Large intestine (tissue), 3 donors: ENCODE data around the gene KCNT2. TPM values are rescaled to one million over a fixed set of nuclear protein-coding genes. Genes with fewer than 3 reads are reported as not detected.

Experiments
- DNase-seq, 2 donors: peaks; one replicate each; pipeline versions ENCODE4 v3.0.0 to v3.0.0-alpha.2; 2013
- H3K27ac ChIP-seq: one replicate; pipeline ENCODE4 v1.5.1; 2013; ENCODE audit warnings: low read length
- H3K27me3 ChIP-seq: 2 replicates; pipeline ENCODE4 v1.6.1; 2013; ENCODE audit warnings: low read length; ENCODE audit not compliant: control insufficient read depth, insufficient read depth
- H3K36me3 ChIP-seq: 2 replicates; pipeline ENCODE4 v1.6.1; 2013; ENCODE audit warnings: low read length; ENCODE audit not compliant: control insufficient read depth, insufficient read depth
- H3K4me1 ChIP-seq: one replicate; pipeline ENCODE4 v1.6.1; 2013; ENCODE audit warnings: low read length; ENCODE audit not compliant: control insufficient read depth, insufficient read depth
- H3K4me3 ChIP-seq: one replicate; pipeline ENCODE4 v1.5.1; 2013; ENCODE audit warnings: low read length
- H3K9me3 ChIP-seq: one replicate; pipeline ENCODE4 v1.6.1; 2013; ENCODE audit warnings: mild to moderate bottlenecking, low read depth, low read length, moderate library complexity; ENCODE audit not compliant: control insufficient read depth
- WGBS: methylation state at CpG from one replicate; pipeline ENCODE4 v1.1.5; 2013; ENCODE audit warnings: low lambda C conversion rate; ENCODE audit not compliant: insufficient coverage; 5-methylcytosine and 5-hydroxymethylcytosine counted together
- polyA plus RNA-seq: library from polyadenylated mRNA; unstranded; fragments of 120-200 nt; gene quantifications from one replicate; pipeline ENCODE4 v1.2.1, GENCODE V29; 2013

Gene KCNT2
- polyA plus RNA-seq, 1 donor, result 3.5 TPM

- Histone ChIP-seq H3K4me3 (no peak overlapping the region), H3K4me1 (no peaks in the 10 kb centered on the region), H3K27me3 (no peaks in the 10 kb centered on the region), H3K9me3 (no peaks in the 10 kb centered on the region), H3K27ac (no peak overlapping the region), H3K36me3 (no peaks in the 10 kb centered on the region)
- 67% methylated on average over 1 of the region's 5 CpGs for WGBS
- no peak for DNase-seq
These were observed 180.1 kb downstream of the KCNT2 start for GRCh38 chr1:196427976-196428734.

DNA sequence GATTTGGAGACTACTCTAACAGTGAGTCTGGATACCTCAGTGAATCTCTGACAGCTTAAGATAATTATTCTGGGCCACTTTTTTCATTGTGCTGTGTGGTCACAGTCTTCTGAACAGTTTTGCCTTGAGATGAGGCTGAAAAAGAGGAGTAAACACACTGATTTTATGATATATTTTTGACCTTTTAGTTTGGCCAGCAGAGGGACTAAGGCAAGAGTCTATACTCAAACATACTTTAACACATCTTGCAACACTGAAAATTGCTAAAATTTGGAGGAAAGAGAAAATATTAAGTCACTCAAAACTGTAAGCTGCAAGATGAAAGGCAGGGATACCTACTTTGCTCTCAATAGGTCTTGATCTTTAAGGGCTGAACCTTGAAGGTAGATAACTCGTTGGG is 182.7 kb downstream of the KCNT2 start:
- no peaks in the 10 kb centered on the region for H3K9me3 ChIP-seq
- H3K36me3 ChIP-seq, result no peaks in the 10 kb centered on the region
- no peak for DNase-seq
- no CpG with 5 or more reads among the region's 1 CpG for WGBS
- no peak overlapping the region for H3K27ac ChIP-seq
- no peak overlapping the region for H3K4me3 ChIP-seq
- no peaks in the 10 kb centered on the region for H3K4me1 ChIP-seq
- H3K27me3 ChIP-seq, result no peaks in the 10 kb centered on the region

DNA sequence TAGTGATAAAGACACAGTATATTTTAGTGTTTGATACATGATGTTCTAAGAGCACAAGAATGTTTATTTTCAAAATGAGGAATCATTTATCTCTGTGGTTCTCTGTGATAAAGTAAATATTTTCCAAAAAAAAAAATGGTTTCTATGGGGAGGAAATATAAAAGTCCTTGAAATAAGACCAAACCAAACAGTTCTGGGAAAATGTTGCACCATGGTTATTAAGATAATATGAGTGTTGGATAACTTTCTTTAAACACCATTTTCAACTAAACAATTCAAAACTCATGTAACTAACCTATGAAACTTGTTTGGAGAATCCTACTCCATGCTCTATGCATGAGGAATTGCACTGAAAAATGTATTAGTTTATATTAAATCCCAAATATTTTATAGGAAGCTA is 184.6 kb downstream of the KCNT2 start:
- H3K9me3 ChIP-seq, result no peaks in the 10 kb centered on the region
- H3K36me3 ChIP-seq, result no peaks in the 10 kb centered on the region
- H3K4me1 ChIP-seq, result no peaks in the 10 kb centered on the region
- H3K4me3 ChIP-seq, result no peak overlapping the region
- no peak for DNase-seq
- H3K27me3 ChIP-seq, result no peaks in the 10 kb centered on the region
- H3K27ac ChIP-seq, result no peak overlapping the region

GRCh38 chr1:196418772-196419171 is 189.5 kb downstream of the KCNT2 start:
- no peaks in the 10 kb centered on the region for H3K4me1 ChIP-seq
- no peak overlapping the region for H3K27ac ChIP-seq
- H3K27me3 ChIP-seq, result no peaks in the 10 kb centered on the region
- WGBS, result 100% methylated on average over 1 of the region's 1 CpG
- DNase-seq, result no peak
- H3K9me3 ChIP-seq, result no peaks in the 10 kb centered on the region
- H3K4me3 ChIP-seq, result no peak overlapping the region
- H3K36me3 ChIP-seq, result no peaks in the 10 kb centered on the region

DNA sequence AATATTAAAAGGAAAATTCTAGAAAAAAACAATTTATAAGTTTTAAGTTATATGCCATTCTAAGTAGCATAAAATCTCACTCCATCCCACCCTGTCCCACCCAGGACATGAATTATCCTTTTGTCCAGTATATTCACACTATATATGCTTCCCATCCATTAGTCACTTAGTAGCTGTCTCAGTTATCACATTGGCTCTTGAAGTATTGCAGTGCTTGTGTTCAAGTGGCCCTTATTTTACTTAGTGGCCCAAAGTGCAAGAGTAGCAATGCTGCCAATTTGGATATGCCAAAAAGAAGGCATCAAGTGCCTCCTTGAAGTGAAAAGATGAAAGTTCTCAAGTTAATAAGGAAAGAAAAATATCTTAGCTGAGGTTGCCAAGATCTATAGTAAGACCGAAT is 192.3 kb downstream of the KCNT2 start:
- WGBS, result 100% methylated on average over 1 of the region's 1 CpG
- no peaks in the 10 kb centered on the region for H3K36me3 ChIP-seq
- H3K4me3 ChIP-seq, result no peak overlapping the region
- no peaks in the 10 kb centered on the region for H3K9me3 ChIP-seq
- H3K27me3 ChIP-seq, result no peaks in the 10 kb centered on the region
- H3K4me1 ChIP-seq, result no peaks in the 10 kb centered on the region
- no peak for DNase-seq
- H3K27ac ChIP-seq, result no peak overlapping the region

GRCh38 chr1:196412326-196412725 is 195.9 kb downstream of the KCNT2 start:
- H3K9me3 ChIP-seq, result no peaks in the 10 kb centered on the region
- no peaks in the 10 kb centered on the region for H3K4me1 ChIP-seq
- WGBS, result no CpG with 5 or more reads among the region's 2 CpGs
- no peak overlapping the region for H3K4me3 ChIP-seq
- H3K27ac ChIP-seq, result no peak overlapping the region
- no peak for DNase-seq
- no peaks in the 10 kb centered on the region for H3K36me3 ChIP-seq
- H3K27me3 ChIP-seq, result no peaks in the 10 kb centered on the region

DNA sequence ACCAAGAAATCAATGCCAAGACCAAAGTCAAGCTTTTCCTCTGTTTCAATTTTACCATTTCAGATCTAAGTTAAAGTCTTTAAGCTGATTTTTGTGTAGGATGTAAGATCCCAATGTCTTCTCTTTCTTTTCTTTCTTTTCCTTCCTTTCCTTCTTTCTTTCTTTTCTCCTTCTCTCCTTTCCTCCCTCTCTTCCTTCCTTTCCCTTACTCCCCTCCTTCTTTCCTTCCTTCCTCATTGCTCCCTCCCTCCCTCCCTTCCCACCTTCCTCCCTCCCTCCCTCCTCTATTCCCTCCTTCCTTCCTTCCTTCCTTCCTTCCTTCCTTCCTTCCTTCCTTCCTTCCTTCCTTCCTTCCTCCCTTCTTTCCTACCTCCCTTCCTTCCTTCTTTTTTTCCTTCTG is 197.5 kb downstream of the KCNT2 start:
- Histone ChIP-seq H3K9me3 (no peaks in the 10 kb centered on the region), H3K27ac (no peak overlapping the region), H3K27me3 (no peaks in the 10 kb centered on the region), H3K4me1 (no peaks in the 10 kb centered on the region), H3K4me3 (no peak overlapping the region), H3K36me3 (no peaks in the 10 kb centered on the region)
- DNase-seq, result no peak

GRCh38 chr1:196409586-196409985 is 198.7 kb downstream of the KCNT2 start:
- H3K4me1 ChIP-seq, result no peaks in the 10 kb centered on the region
- H3K27me3 ChIP-seq, result no peaks in the 10 kb centered on the region
- H3K36me3 ChIP-seq, result no peaks in the 10 kb centered on the region
- 86% methylated on average over 1 of the region's 2 CpGs for WGBS
- no peak overlapping the region for H3K4me3 ChIP-seq
- no peak for DNase-seq
- H3K27ac ChIP-seq, result no peak overlapping the region
- H3K9me3 ChIP-seq, result no peaks in the 10 kb centered on the region

GRCh38 chr1:196407358-196408051 is 200.7 kb downstream of the KCNT2 start:
- Histone ChIP-seq H3K27me3 (no peaks in the 10 kb centered on the region), H3K27ac (no peak overlapping the region), H3K4me3 (no peak overlapping the region), H3K4me1 (no peaks in the 10 kb centered on the region), H3K9me3 (no peaks in the 10 kb centered on the region), H3K36me3 (no peaks in the 10 kb centered on the region)
- DNase-seq, result no peak
- 0% methylated on average over 1 of the region's 2 CpGs for WGBS

- 67% methylated on average over 1 of the region's 2 CpGs for WGBS
- H3K27ac ChIP-seq, result no peak overlapping the region
- DNase-seq, result no peak
- no peaks in the 10 kb centered on the region for H3K36me3 ChIP-seq
- no peaks in the 10 kb centered on the region for H3K27me3 ChIP-seq
- no peaks in the 10 kb centered on the region for H3K4me1 ChIP-seq
- no peaks in the 10 kb centered on the region for H3K9me3 ChIP-seq
- no peak overlapping the region for H3K4me3 ChIP-seq
These were observed 202.4 kb downstream of the KCNT2 start for GRCh38 chr1:196405839-196406238.
